ENCODE data around the gene MAU2. TPM values are rescaled to one million over a fixed set of nuclear protein-coding genes. Genes with fewer than 3 reads are reported as not detected.

Gene MAU2
- total and polyA plus RNA-seq, 10 of the 15 experiments (the other 5 are each of a cell fraction or from before 2014, with no cell fraction given) = 1.8 to 47.2 (median 22.1) TPM

- no peak overlapping the region for H3K4me2 ChIP-seq (ENCODE audit: control insufficient read depth, insufficient read depth)
- H3K27me3 ChIP-seq (replicated peaks in 1 of 2; ENCODE audit: control insufficient read depth in 2 of 2, insufficient read depth in 2 of 2, low read length in 1 of 2) = no peaks in the 10 kb centered on the region
- ChIA-PET POLR2A (no interaction called here), CTCF (no interaction called here), SMC1A (ENCODE audit: uncharacterized antibody, unreplicated experiment) (no interaction called here), RAD21 (ENCODE audit: unreplicated experiment) (no interaction called here)
- no peaks in the 10 kb centered on the region for H4K20me1 ChIP-seq (ENCODE audit: control insufficient read depth, insufficient read depth)
- 95% methylated on average over 9 of the region's 9 CpGs for WGBS (ENCODE audit: insufficient coverage, insufficient replicate concordance, low lambda C conversion rate, missing lambda C conversion rate)
- FAIRE-seq (no peak), DNase-seq (ENCODE audit: low read depth, low spot score) (no peak), ATAC-seq (no peak)
- H3K79me2 ChIP-seq (ENCODE audit: control insufficient read depth, insufficient read depth, low read length) = no peaks in the 10 kb centered on the region
- H3K27ac ChIP-seq (ENCODE audit: control insufficient read depth, insufficient read depth) = no peak overlapping the region
- no peak overlapping the region for H3K9ac ChIP-seq (ENCODE audit: control insufficient read depth, insufficient read depth, low read length)
- H2AFZ ChIP-seq (ENCODE audit: control insufficient read depth, low read depth, low read length) = no peak overlapping the region
- no TSS peak for BruUV-seq (replicated peaks)
- no peaks in the 10 kb centered on the region for H3K9me3 ChIP-seq (replicated peaks; ENCODE audit: control insufficient read depth, insufficient read depth, low read length)
- no peaks in the 10 kb centered on the region for H3K4me1 ChIP-seq (ENCODE audit: control insufficient read depth, insufficient read depth, low read length)
- intact Hi-C loops (cut with micrococcal nuclease; ENCODE audit: unreplicated experiment) = no loop called here
- in situ Hi-C loops (cut with MboI) = no loop called here
- no peak overlapping the region for H3K4me3 ChIP-seq
- H3K36me3 ChIP-seq (ENCODE audit: control insufficient read depth in 2 of 2, insufficient read depth in 2 of 2, low read length in 1 of 2) = peaks cover 13 to 31% of the 10 kb centered on the region in 2 experiments
- TF ChIP-seq NR2F1 (conservative IDR thresholded peaks at IDR 0.05) = no peak
- no peak for TF ChIP-seq JUNB (IDR thresholded peaks at IDR 0.05)
- no peak for TF ChIP-seq MEF2A (IDR thresholded peaks at IDR 0.05; ENCODE audit: insufficient read depth, low read depth, low read length)
- no peak for TF ChIP-seq BCL11A (IDR thresholded peaks at IDR 0.05; ENCODE audit: low read depth, low read length)
- TF ChIP-seq, protein P1, sequence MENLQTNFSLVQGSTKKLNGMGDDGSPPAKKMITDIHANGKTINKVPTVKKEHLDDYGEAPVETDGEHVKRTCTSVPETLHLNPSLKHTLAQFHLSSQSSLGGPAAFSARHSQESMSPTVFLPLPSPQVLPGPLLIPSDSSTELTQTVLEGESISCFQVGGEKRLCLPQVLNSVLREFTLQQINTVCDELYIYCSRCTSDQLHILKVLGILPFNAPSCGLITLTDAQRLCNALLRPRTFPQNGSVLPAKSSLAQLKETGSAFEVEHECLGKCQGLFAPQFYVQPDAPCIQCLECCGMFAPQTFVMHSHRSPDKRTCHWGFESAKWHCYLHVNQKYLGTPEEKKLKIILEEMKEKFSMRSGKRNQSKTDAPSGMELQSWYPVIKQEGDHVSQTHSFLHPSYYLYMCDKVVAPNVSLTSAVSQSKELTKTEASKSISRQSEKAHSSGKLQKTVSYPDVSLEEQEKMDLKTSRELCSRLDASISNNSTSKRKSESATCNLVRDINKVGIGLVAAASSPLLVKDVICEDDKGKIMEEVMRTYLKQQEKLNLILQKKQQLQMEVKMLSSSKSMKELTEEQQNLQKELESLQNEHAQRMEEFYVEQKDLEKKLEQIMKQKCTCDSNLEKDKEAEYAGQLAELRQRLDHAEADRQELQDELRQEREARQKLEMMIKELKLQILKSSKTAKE (IDR thresholded peaks at IDR 0.05; ENCODE audit: low read depth, poor library complexity, severe bottlenecking) = no peak
- TF ChIP-seq JUND (IDR thresholded peaks at IDR 0.05; ENCODE audit: low read depth, low read length) = no peak
- TF ChIP-seq HDGF (IDR thresholded peaks at IDR 0.05) = no peak
- TF ChIP-seq HDAC6 (IDR thresholded peaks at IDR 0.05; ENCODE audit: unreplicated experiment) = no peak
- no peak for TF ChIP-seq ZNF24 (IDR thresholded peaks at IDR 0.05)
- TF ChIP-seq RBBP5 (conservative IDR thresholded peaks at IDR 0.05) = no peak
- no peak for TF ChIP-seq KAT2A (conservative IDR thresholded peaks at IDR 0.05; ENCODE audit: control insufficient read depth, low read depth, low read length)
- no peak for TF ChIP-seq CTCF (IDR thresholded peaks at IDR 0.05 in 2 of 3, conservative IDR thresholded peaks at IDR 0.05 in 1 of 3; ENCODE audit: control insufficient read depth in 2 of 3, extremely low read depth in 1 of 3, insufficient read depth in 1 of 3, low read depth in 3 of 3, low read length in 3 of 3)
- TF ChIP-seq, protein P2, sequence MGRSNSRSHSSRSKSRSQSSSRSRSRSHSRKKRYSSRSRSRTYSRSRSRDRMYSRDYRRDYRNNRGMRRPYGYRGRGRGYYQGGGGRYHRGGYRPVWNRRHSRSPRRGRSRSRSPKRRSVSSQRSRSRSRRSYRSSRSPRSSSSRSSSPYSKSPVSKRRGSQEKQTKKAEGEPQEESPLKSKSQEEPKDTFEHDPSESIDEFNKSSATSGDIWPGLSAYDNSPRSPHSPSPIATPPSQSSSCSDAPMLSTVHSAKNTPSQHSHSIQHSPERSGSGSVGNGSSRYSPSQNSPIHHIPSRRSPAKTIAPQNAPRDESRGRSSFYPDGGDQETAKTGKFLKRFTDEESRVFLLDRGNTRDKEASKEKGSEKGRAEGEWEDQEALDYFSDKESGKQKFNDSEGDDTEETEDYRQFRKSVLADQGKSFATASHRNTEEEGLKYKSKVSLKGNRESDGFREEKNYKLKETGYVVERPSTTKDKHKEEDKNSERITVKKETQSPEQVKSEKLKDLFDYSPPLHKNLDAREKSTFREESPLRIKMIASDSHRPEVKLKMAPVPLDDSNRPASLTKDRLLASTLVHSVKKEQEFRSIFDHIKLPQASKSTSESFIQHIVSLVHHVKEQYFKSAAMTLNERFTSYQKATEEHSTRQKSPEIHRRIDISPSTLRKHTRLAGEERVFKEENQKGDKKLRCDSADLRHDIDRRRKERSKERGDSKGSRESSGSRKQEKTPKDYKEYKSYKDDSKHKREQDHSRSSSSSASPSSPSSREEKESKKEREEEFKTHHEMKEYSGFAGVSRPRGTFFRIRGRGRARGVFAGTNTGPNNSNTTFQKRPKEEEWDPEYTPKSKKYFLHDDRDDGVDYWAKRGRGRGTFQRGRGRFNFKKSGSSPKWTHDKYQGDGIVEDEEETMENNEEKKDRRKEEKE (IDR thresholded peaks at IDR 0.05) = no peak
- no peak for TF ChIP-seq CHD1 (IDR thresholded peaks at IDR 0.05; ENCODE audit: low read depth, low read length)
- no peak for TF ChIP-seq YBX1 (IDR thresholded peaks at IDR 0.05)
- TF ChIP-seq, protein P3, sequence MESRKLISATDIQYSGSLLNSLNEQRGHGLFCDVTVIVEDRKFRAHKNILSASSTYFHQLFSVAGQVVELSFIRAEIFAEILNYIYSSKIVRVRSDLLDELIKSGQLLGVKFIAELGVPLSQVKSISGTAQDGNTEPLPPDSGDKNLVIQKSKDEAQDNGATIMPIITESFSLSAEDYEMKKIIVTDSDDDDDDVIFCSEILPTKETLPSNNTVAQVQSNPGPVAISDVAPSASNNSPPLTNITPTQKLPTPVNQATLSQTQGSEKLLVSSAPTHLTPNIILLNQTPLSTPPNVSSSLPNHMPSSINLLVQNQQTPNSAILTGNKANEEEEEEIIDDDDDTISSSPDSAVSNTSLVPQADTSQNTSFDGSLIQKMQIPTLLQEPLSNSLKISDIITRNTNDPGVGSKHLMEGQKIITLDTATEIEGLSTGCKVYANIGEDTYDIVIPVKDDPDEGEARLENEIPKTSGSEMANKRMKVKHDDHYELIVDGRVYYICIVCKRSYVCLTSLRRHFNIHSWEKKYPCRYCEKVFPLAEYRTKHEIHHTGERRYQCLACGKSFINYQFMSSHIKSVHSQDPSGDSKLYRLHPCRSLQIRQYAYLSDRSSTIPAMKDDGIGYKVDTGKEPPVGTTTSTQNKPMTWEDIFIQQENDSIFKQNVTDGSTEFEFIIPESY (IDR thresholded peaks at IDR 0.05) = no peak
Measured at GRCh38 chr19:19306191-19306590, 14.4 kb upstream of the MAU2 start.
